T-helper 1 cell (primary cell): ENCODE measurements around the gene TRIM66.

Experiments
- DNase-seq, 5 donors: peaks; one replicate each; pipeline ENCODE4 v3.0.0-alpha.2; 2012 to 2020

TRIM66 gene

GRCh38 chr11:8713760-8714454, 31.4 kb upstream of the TRIM66 start:
- DNase-seq: no peak

- no peak for DNase-seq
Measured at GRCh38 chr11:8712506-8712905, 30.0 kb upstream of the TRIM66 start.

- DNase-seq: no peak
Measured at GRCh38 chr11:8711895-8712442, 29.5 kb upstream of the TRIM66 start.

GRCh38 chr11:8709777-8710176, 27.3 kb upstream of the TRIM66 start:
- DNase-seq: no peak

GRCh38 chr11:8709002-8709672, 26.7 kb upstream of the TRIM66 start:
- no peak for DNase-seq

- DNase-seq: no peak
Measured at GRCh38 chr11:8707541-8708191, 25.2 kb upstream of the TRIM66 start.

- DNase-seq: no peak
Measured at GRCh38 chr11:8706673-8707432, 24.4 kb upstream of the TRIM66 start.

- no peak for DNase-seq
Measured at GRCh38 chr11:8705146-8705545, 22.7 kb upstream of the TRIM66 start.

- no peak for DNase-seq
Measured at GRCh38 chr11:8704136-8704535, 21.7 kb upstream of the TRIM66 start.

GRCh38 chr11:8702598-8702915, 20.1 kb upstream of the TRIM66 start:
- DNase-seq: no peak

- DNase-seq: no peak
Measured at GRCh38 chr11:8701891-8702597, 19.6 kb upstream of the TRIM66 start.

GRCh38 chr11:8699903-8700302, 17.4 kb upstream of the TRIM66 start:
- DNase-seq: no peak

- no peak for DNase-seq
Measured at GRCh38 chr11:8698917-8699441, 16.5 kb upstream of the TRIM66 start.

GRCh38 chr11:8698379-8698851, 15.9 kb upstream of the TRIM66 start:
- no peak for DNase-seq

- DNase-seq: no peak
Measured at GRCh38 chr11:8697054-8697453, 14.6 kb upstream of the TRIM66 start.

GRCh38 chr11:8694137-8694536, 11.7 kb upstream of the TRIM66 start:
- no peak for DNase-seq

GRCh38 chr11:8693555-8693954, 11.1 kb upstream of the TRIM66 start:
- DNase-seq: no peak

- no peak for DNase-seq
Measured at GRCh38 chr11:8693010-8693551, 10.6 kb upstream of the TRIM66 start.

- DNase-seq: no peak
Measured at GRCh38 chr11:8692417-8692816, 10.0 kb upstream of the TRIM66 start.

GRCh38 chr11:8691601-8692000, 9.1 kb upstream of the TRIM66 start:
- no peak for DNase-seq
